HEK293T (cell line): ENCODE results near the gene TET2.

Experiments used
- CTCF ChIA-PET: fragments of 350-600 bp; formaldehyde crosslinking; extraction: SDS; loops from one replicate; lab custom pipeline; 2021; ENCODE audit warnings: antibody characterized with exemption, inconsistent platforms; lab: Yijun Ruan, JAX
- POLR2A ChIA-PET: fragments of 350-600 bp; formaldehyde crosslinking; extraction: SDS; loops from one replicate; lab custom pipeline; 2020; ENCODE audit warnings: antibody characterized with exemption, inconsistent platforms; lab: Yijun Ruan, JAX
- DNase-seq: peaks from one replicate; pipeline ENCODE4 v3.0.0; 2012; ENCODE audit warnings: mixed read lengths; ENCODE audit errors: extremely low spot score
- ARNT ChIP-seq: fragments of 450-650 bp; IDR thresholded peaks from 2 replicates; pipeline ENCODE4 v1.6.1; 2017; ENCODE audit warnings: mild to moderate bottlenecking
- BHLHE40 ChIP-seq: fragments of 450-650 bp; IDR thresholded peaks from 2 replicates; pipeline ENCODE4 v1.6.1; 2016; ENCODE audit warnings: mild to moderate bottlenecking, moderate library complexity, borderline replicate concordance
- CTBP1 ChIP-seq: fragments of 450-650 bp; IDR thresholded peaks from 2 replicates; pipeline ENCODE4 v1.6.1; 2016; ENCODE audit warnings: borderline replicate concordance
- ELF4 ChIP-seq: fragments of 450-650 bp; IDR thresholded peaks from 2 replicates; pipeline ENCODE4 v1.6.1; 2017; ENCODE audit warnings: antibody characterized with exemption
- FOXA1 ChIP-seq: fragments of 450-650 bp; IDR thresholded peaks from 2 replicates; pipeline ENCODE4 v1.6.1; 2016; ENCODE audit warnings: mild to moderate bottlenecking
- FOXK2 ChIP-seq: fragments of 450-650 bp; IDR thresholded peaks from 2 replicates; pipeline ENCODE4 v1.6.1; 2016; ENCODE audit warnings: mild to moderate bottlenecking
- FOXM1 ChIP-seq: fragments of 450-650 bp; IDR thresholded peaks from 2 replicates; pipeline ENCODE4 v1.6.1; 2017; ENCODE audit warnings: mild to moderate bottlenecking, borderline replicate concordance
- HDGF ChIP-seq: fragments of 450-650 bp; IDR thresholded peaks from 2 replicates; pipeline ENCODE4 v1.6.1; 2017; ENCODE audit warnings: antibody characterized with exemption, borderline replicate concordance
- L3MBTL2 ChIP-seq: fragments of 450-650 bp; conservative IDR thresholded peaks from 2 replicates; pipeline ENCODE4 v1.6.1; 2016; ENCODE audit warnings: mild to moderate bottlenecking
- LEF1 ChIP-seq: fragments of 450-650 bp; IDR thresholded peaks from 2 replicates; pipeline ENCODE4 v1.6.1; 2017; ENCODE audit warnings: mild to moderate bottlenecking, borderline replicate concordance
- NFRKB ChIP-seq: fragments of 450-650 bp; IDR thresholded peaks from 2 replicates; pipeline ENCODE4 v1.6.1; 2016; ENCODE audit warnings: mild to moderate bottlenecking, moderate library complexity
- PKNOX1 ChIP-seq: fragments of 450-650 bp; IDR thresholded peaks from 2 replicates; pipeline ENCODE4 v1.6.1; 2016
- SP1 ChIP-seq: fragments of 450-650 bp; IDR thresholded peaks from 2 replicates; pipeline ENCODE4 v1.6.1; 2017
- SUZ12 ChIP-seq: fragments of 450-650 bp; IDR thresholded peaks from 2 replicates; pipeline ENCODE4 v1.6.1; 2016; ENCODE audit warnings: mild to moderate bottlenecking
- TARDBP ChIP-seq: fragments of 450-650 bp; IDR thresholded peaks from 2 replicates; pipeline ENCODE4 v1.6.1; 2016
- ZNF384 ChIP-seq: fragments of 450-650 bp; IDR thresholded peaks from 2 replicates; pipeline ENCODE4 v1.6.1; 2016

Gene TET2

DNA sequence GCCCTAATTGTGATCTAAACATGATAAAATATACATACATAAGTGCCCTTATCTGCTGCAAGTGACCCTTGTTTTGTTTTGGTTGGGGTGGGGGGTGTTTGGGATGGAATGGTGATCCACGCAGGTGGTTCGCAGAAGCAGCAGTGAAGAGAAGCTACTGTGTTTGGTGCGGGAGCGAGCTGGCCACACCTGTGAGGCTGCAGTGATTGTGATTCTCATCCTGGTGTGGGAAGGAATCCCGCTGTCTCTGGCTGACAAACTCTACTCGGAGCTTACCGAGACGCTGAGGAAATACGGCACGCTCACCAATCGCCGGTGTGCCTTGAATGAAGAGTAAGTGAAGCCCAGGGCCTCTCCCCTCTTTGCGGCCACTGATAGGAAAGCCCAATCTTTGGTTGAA, 96.8 kb downstream of the TET2 start:
- CTCF ChIA-PET = no interaction called here
- TF ChIP-seq ZNF384 = no peak
- POLR2A ChIA-PET = no interaction called here
- no peak for DNase-seq

GRCh38 chr4:105246712-105247111, 100.0 kb downstream of the TET2 start:
- CTCF ChIA-PET = no interaction called here
- TF ChIP-seq ZNF384 (no peak), FOXK2 (no peak), LEF1 (no peak), SUZ12 (no peak), PKNOX1 (no peak), HDGF (no peak), FOXM1 (no peak)
- POLR2A ChIA-PET = no interaction called here
- no peak for DNase-seq

GRCh38 chr4:105248613-105249012, 101.9 kb downstream of the TET2 start:
- TF ChIP-seq NFRKB (no peak), SUZ12 (no peak), SP1 (no peak), ARNT (no peak), ELF4 (no peak), BHLHE40 (no peak), TARDBP (no peak), CTBP1 (no peak), L3MBTL2 (no peak), PKNOX1 (no peak), FOXA1 (no peak), LEF1 (no peak)
- CTCF ChIA-PET = no interaction called here
- POLR2A ChIA-PET = no interaction called here
- DNase-seq = no peak

DNA sequence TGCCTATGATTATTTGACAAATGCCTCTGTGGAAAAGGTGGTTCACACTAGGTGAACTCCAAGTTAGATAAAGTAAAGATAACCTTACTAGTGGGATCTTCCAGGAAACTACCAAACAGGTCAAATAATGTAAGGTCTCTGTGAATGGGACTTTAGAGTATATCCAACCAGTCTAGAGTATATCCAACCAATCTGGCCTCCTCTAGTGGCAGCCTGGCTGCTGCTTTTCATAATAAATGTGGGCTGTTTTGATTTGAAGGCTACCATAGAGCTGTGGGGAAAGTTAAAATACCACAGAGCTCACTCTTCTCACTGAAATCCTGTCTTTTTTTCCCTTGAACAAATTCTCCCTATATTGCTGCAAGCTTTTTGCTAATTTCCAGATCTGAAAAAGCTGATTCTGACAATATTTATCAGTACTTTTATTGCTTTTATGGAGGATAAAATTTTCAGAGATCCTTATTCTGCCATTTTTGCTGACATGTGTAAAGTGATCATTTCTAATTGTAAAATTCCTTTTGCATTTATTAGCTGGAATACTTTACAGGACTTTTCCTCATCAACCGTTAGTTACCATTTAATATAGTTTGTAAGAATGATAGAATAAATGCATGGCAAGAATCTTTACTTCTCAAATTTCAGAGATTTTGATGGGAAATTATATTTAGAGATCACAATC, 111.3 kb downstream of the TET2 start:
- DNase-seq = no peak
- TF ChIP-seq ZNF384 (no peak), BHLHE40 (no peak), L3MBTL2 (no peak), FOXA1 (no peak), LEF1 (no peak), FOXK2 (no peak), PKNOX1 (no peak), ARNT (no peak), SUZ12 (no peak), CTBP1 (no peak)
- ChIA-PET CTCF (no interaction called here), POLR2A (no interaction called here)

- ChIA-PET CTCF (no interaction called here), POLR2A (no interaction called here)
- TF ChIP-seq FOXK2 (no peak), PKNOX1 (no peak), CTBP1 (no peak), HDGF (no peak), ELF4 (no peak), ARNT (no peak)
Measured at GRCh38 chr4:105265689-105266088, 119.0 kb downstream of the TET2 start.

GRCh38 chr4:105267280-105267679, 120.6 kb downstream of the TET2 start:
- no peak for TF ChIP-seq ZNF384
- TF ChIP-seq ELF4 = no peak
- TF ChIP-seq LEF1 = no peak
- TF ChIP-seq FOXA1 = no peak
- TF ChIP-seq SP1 = no peak
- TF ChIP-seq SUZ12 = no peak
- TF ChIP-seq CTBP1 = no peak
- TF ChIP-seq FOXM1 = no peak
- TF ChIP-seq HDGF = no peak
- no peak for TF ChIP-seq L3MBTL2
- no peak for TF ChIP-seq FOXK2
- TF ChIP-seq ARNT = no peak
- no peak for TF ChIP-seq TARDBP
- no peak for TF ChIP-seq NFRKB
- no peak for TF ChIP-seq PKNOX1
- POLR2A ChIA-PET = no interaction called here
- DNase-seq = no peak
- CTCF ChIA-PET = no interaction called here

More at GRCh38 chr4:105265689-105266088, 119.0 kb downstream of the TET2 start:
- no peak for DNase-seq
